SK-N-MC (cell line): ENCODE measurements around the gene REEP1.

Source experiments
- DNase-seq: peaks from one replicate; pipeline ENCODE4 v3.0.0-alpha.2; 2011; ENCODE audit warnings: low read depth, low spot score
- H3K27ac ChIP-seq: fragments of 200-600 bp; sonication (generic); 2 replicates; pipeline ENCODE4 v1.5.1; 2016; ENCODE audit warnings: mixed run types
- H3K36me3 ChIP-seq: fragments of 200-600 bp; sonication (generic); 2 replicates; pipeline ENCODE4 v1.6.1; 2017; ENCODE audit warnings: antibody characterized with exemption, low read length, mixed read lengths; ENCODE audit not compliant: insufficient read depth
- H3K4me3 ChIP-seq: fragments of 200-600 bp; sonication (generic); 2 replicates; pipeline ENCODE4 v1.5.1; 2016
- H3K9ac ChIP-seq: fragments of 200-600 bp; sonication (generic); 2 replicates; pipeline ENCODE4 v1.8.0; 2017; ENCODE audit warnings: mixed run types, mixed read lengths; ENCODE audit not compliant: insufficient read length
- H3K9me3 ChIP-seq: fragments of 200-600 bp; sonication (generic); 2 replicates; pipeline ENCODE4 v1.6.1; 2017; ENCODE audit warnings: low read depth, mild to moderate bottlenecking, antibody characterized with exemption, low read length, moderate library complexity, mixed read lengths
- EZH2 ChIP-seq: fragments of 200-600 bp; sonication (generic); IDR thresholded peaks from one replicate; pipeline ENCODE4 v1.6.1; 2017; ENCODE audit warnings: antibody characterized with exemption
- FOXP2 ChIP-seq: optimal IDR thresholded peaks from 2 replicates; pipeline ENCODE3; 2011; ENCODE audit warnings: mild to moderate bottlenecking, moderate library complexity; ENCODE audit not compliant: insufficient read depth; ENCODE audit errors: extremely low read length, control extremely low read depth
- POLR2AphosphoS5 ChIP-seq: IDR thresholded peaks from 2 replicates; pipeline ENCODE4 v1.6.1; 2012; ENCODE audit warnings: mild to moderate bottlenecking, low read depth, low read length, borderline replicate concordance

The REEP1 gene

GRCh38 chr2:86193901-86194567 is 143.4 kb downstream of the REEP1 start:
- Histone ChIP-seq H3K36me3 (peaks cover 30% of the 10 kb centered on the region), H3K27ac (peak overlapping the region; percentile 60), H3K9me3 (no peaks in the 10 kb centered on the region), H3K4me3 (peak overlapping the region; percentile 82), H3K9ac (peak overlapping the region; percentile 96)
- TF ChIP-seq POLR2AphosphoS5 = no peak
- no peak for TF ChIP-seq EZH2
- TF ChIP-seq FOXP2 = no peak
- DNase-seq = no peak

- no peak overlapping the region for H3K27ac ChIP-seq
- H3K9me3 ChIP-seq = no peaks in the 10 kb centered on the region
- no peak overlapping the region for H3K4me3 ChIP-seq
- no peak for TF ChIP-seq EZH2
- no peak for TF ChIP-seq POLR2AphosphoS5
- TF ChIP-seq FOXP2 = no peak
- no peak for DNase-seq
- H3K36me3 ChIP-seq = peaks cover 37% of the 10 kb centered on the region
- no peak overlapping the region for H3K9ac ChIP-seq
Observed at GRCh38 chr2:86189782-86190416, 147.5 kb downstream of the REEP1 start.

GRCh38 chr2:86186431-86186830 is 151.0 kb downstream of the REEP1 start:
- TF ChIP-seq EZH2 (no peak), FOXP2 (no peak), POLR2AphosphoS5 (no peak)
- DNase-seq = no peak
- no peaks in the 10 kb centered on the region for H3K9me3 ChIP-seq
- H3K9ac ChIP-seq = no peak overlapping the region
- H3K36me3 ChIP-seq = peaks cover 23% of the 10 kb centered on the region
- no peak overlapping the region for H3K4me3 ChIP-seq
- H3K27ac ChIP-seq = peak overlapping the region; percentile 82; the same call in 1 of the 2 replicates

- Histone ChIP-seq H3K4me3 (peak overlapping the region; percentile 13; the same call in 1 of the 2 replicates), H3K9ac (no peak overlapping the region), H3K27ac (peak overlapping the region; percentile 82), H3K36me3 (peaks cover 22% of the 10 kb centered on the region), H3K9me3 (no peaks in the 10 kb centered on the region)
- no peak for DNase-seq
- TF ChIP-seq EZH2 = no peak
- no peak for TF ChIP-seq POLR2AphosphoS5
- no peak for TF ChIP-seq FOXP2
Observed at GRCh38 chr2:86185517-86186212, 151.8 kb downstream of the REEP1 start.

- Histone ChIP-seq H3K27ac (no peak overlapping the region), H3K9me3 (no peaks in the 10 kb centered on the region), H3K9ac (no peak overlapping the region), H3K4me3 (no peak overlapping the region), H3K36me3 (peaks cover 74% of the 10 kb centered on the region)
- TF ChIP-seq FOXP2 (no peak), POLR2AphosphoS5 (no peak), EZH2 (no peak)
- no peak for DNase-seq
Observed at GRCh38 chr2:86176597-86176996, 160.8 kb downstream of the REEP1 start.

GRCh38 chr2:86175828-86176227 is 161.6 kb downstream of the REEP1 start:
- Histone ChIP-seq H3K36me3 (peaks cover 78% of the 10 kb centered on the region), H3K27ac (no peak overlapping the region), H3K4me3 (no peak overlapping the region), H3K9ac (no peak overlapping the region), H3K9me3 (no peaks in the 10 kb centered on the region)
- no peak for DNase-seq
- no peak for TF ChIP-seq EZH2
- no peak for TF ChIP-seq FOXP2
- TF ChIP-seq POLR2AphosphoS5 = no peak

GRCh38 chr2:86174445-86174844 is 163.0 kb downstream of the REEP1 start:
- TF ChIP-seq FOXP2 = no peak
- TF ChIP-seq EZH2 = no peak
- no peak for TF ChIP-seq POLR2AphosphoS5
- no peak overlapping the region for H3K4me3 ChIP-seq
- H3K9me3 ChIP-seq = no peaks in the 10 kb centered on the region
- no peak overlapping the region for H3K9ac ChIP-seq
- peaks cover 85% of the 10 kb centered on the region for H3K36me3 ChIP-seq
- no peak for DNase-seq
- peak overlapping the region; percentile 6; the same call in 1 of the 2 replicates for H3K27ac ChIP-seq

GRCh38 chr2:86172610-86173009 is 164.8 kb downstream of the REEP1 start:
- no peak overlapping the region for H3K4me3 ChIP-seq
- no peak overlapping the region for H3K27ac ChIP-seq
- no peak for DNase-seq
- H3K9ac ChIP-seq = no peak overlapping the region
- TF ChIP-seq POLR2AphosphoS5 = no peak
- H3K36me3 ChIP-seq = peaks cover 88% of the 10 kb centered on the region
- H3K9me3 ChIP-seq = no peaks in the 10 kb centered on the region
